Measurements from ENCODE around the gene FRAT2. TPM values are rescaled to one million over a fixed set of nuclear protein-coding genes. Genes with fewer than 3 reads are reported as not detected.

FRAT2 gene
- total RNA-seq, 1 donor, result 15.6 TPM

GRCh38 chr10:97327348-97328294, 6.9 kb downstream of the FRAT2 start:
- no peak for DNase-seq (ENCODE audit: low read depth in 2 of 3, low spot score in 2 of 3)

- DNase-seq (ENCODE audit: low read depth in 2 of 3, low spot score in 2 of 3), result no peak
Observed at GRCh38 chr10:97325754-97326153, 8.8 kb downstream of the FRAT2 start.

- no peak for DNase-seq (ENCODE audit: low read depth in 2 of 3, low spot score in 2 of 3)
Observed at GRCh38 chr10:97323501-97323900, 11.0 kb downstream of the FRAT2 start.

- no peak for DNase-seq (ENCODE audit: low read depth in 2 of 3, low spot score in 2 of 3)
Observed at GRCh38 chr10:97321804-97322190, 12.7 kb downstream of the FRAT2 start.

GRCh38 chr10:97321032-97321803, 13.3 kb downstream of the FRAT2 start:
- DNase-seq (ENCODE audit: low read depth in 2 of 3, low spot score in 2 of 3), result peak in 1 of 3 donors; percentile 71

- DNase-seq (ENCODE audit: low read depth in 2 of 3, low spot score in 2 of 3), result no peak
Observed at GRCh38 chr10:97320480-97321031, 14.0 kb downstream of the FRAT2 start.

- DNase-seq (ENCODE audit: low read depth in 2 of 3, low spot score in 2 of 3), result peak; percentile 42 to 77 (median 75)
Observed at GRCh38 chr10:97319671-97320479, 14.7 kb downstream of the FRAT2 start.

GRCh38 chr10:97318772-97319651, 15.5 kb downstream of the FRAT2 start, which contains the start of gene FRAT1:
Gene FRAT1, plus strand, starts transcription at chr10:97319271. Its CDS starts 183 bp downstream, at chr10:97319454.
- DNase-seq (ENCODE audit: low read depth in 2 of 3, low spot score in 2 of 3), result peak; percentile 91 to 94 (median 93)

- DNase-seq (ENCODE audit: low read depth in 2 of 3, low spot score in 2 of 3), result no peak
Observed at GRCh38 chr10:97314671-97315070, 19.9 kb downstream of the FRAT2 start.

- peak in 1 of 3 donors; percentile 39 for DNase-seq (ENCODE audit: low read depth in 2 of 3, low spot score in 2 of 3)
Observed at GRCh38 chr10:97312897-97313296, 21.6 kb downstream of the FRAT2 start.

- DNase-seq (ENCODE audit: low read depth in 2 of 3, low spot score in 2 of 3), result no peak
Observed at GRCh38 chr10:97311111-97311626, 23.4 kb downstream of the FRAT2 start.

- no peak for DNase-seq (ENCODE audit: low read depth in 2 of 3, low spot score in 2 of 3)
Observed at GRCh38 chr10:97307866-97308780, 26.4 kb downstream of the FRAT2 start.

- no peak for DNase-seq (ENCODE audit: low read depth in 2 of 3, low spot score in 2 of 3)
Observed at GRCh38 chr10:97307441-97307840, 27.1 kb downstream of the FRAT2 start.

- no peak for DNase-seq (ENCODE audit: low read depth in 2 of 3, low spot score in 2 of 3)
Observed at GRCh38 chr10:97302088-97302791, 32.3 kb downstream of the FRAT2 start.

GRCh38 chr10:97300980-97301379, 33.5 kb downstream of the FRAT2 start:
- DNase-seq (ENCODE audit: low read depth in 2 of 3, low spot score in 2 of 3), result no peak

GRCh38 chr10:97298223-97298571, 36.3 kb downstream of the FRAT2 start:
- no peak for DNase-seq (ENCODE audit: low read depth in 2 of 3, low spot score in 2 of 3)

GRCh38 chr10:97297556-97298222, 36.8 kb downstream of the FRAT2 start:
- DNase-seq (ENCODE audit: low read depth in 2 of 3, low spot score in 2 of 3), result no peak
